ENCODE data around the gene PLXND1.
"Not testable (repeated sequence)": the region's sequence is repeated elsewhere in the genome, so short reads cannot be mapped to it uniquely, and the experiment has no call there.

PLXND1 gene

DNA sequence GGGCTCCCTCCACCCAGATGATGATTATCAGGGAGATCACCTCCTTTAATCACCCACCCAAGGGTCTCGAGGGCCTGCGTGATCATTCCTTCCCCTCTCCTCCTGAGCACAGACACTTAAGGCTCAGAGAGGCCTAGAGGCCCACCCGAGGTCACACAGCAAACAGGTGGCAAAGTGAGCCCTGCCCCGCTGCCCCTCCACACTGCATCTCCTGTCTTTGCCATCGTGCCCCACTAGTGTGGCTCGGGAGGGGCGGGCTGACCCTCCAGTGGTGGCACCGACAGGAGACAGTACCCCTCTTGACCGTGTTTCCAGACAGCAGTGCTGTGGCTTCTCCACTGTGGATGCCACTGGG lies 4.9 kb upstream of the PLXND1 start:
- no peak for DNase-seq (ENCODE audit: low read depth in 1 of 2, low spot score in 1 of 2)
- no peaks in the 10 kb centered on the region for H3K27me3 ChIP-seq (ENCODE audit: insufficient read depth, poor library complexity, severe bottlenecking)
- H3K4me3 ChIP-seq (replicated peaks; ENCODE audit: insufficient read depth, low read length), result no peak overlapping the region
- no peak for TF ChIP-seq SPI1 (IDR thresholded peaks at IDR 0.05; ENCODE audit: borderline replicate concordance, low read depth)
- TF ChIP-seq GABPA (IDR thresholded peaks at IDR 0.05; ENCODE audit: low read depth), result no peak
- TF ChIP-seq POLR2AphosphoS5 (IDR thresholded peaks at IDR 0.05; ENCODE audit: low read depth), result no peak
- TF ChIP-seq, protein P1, sequence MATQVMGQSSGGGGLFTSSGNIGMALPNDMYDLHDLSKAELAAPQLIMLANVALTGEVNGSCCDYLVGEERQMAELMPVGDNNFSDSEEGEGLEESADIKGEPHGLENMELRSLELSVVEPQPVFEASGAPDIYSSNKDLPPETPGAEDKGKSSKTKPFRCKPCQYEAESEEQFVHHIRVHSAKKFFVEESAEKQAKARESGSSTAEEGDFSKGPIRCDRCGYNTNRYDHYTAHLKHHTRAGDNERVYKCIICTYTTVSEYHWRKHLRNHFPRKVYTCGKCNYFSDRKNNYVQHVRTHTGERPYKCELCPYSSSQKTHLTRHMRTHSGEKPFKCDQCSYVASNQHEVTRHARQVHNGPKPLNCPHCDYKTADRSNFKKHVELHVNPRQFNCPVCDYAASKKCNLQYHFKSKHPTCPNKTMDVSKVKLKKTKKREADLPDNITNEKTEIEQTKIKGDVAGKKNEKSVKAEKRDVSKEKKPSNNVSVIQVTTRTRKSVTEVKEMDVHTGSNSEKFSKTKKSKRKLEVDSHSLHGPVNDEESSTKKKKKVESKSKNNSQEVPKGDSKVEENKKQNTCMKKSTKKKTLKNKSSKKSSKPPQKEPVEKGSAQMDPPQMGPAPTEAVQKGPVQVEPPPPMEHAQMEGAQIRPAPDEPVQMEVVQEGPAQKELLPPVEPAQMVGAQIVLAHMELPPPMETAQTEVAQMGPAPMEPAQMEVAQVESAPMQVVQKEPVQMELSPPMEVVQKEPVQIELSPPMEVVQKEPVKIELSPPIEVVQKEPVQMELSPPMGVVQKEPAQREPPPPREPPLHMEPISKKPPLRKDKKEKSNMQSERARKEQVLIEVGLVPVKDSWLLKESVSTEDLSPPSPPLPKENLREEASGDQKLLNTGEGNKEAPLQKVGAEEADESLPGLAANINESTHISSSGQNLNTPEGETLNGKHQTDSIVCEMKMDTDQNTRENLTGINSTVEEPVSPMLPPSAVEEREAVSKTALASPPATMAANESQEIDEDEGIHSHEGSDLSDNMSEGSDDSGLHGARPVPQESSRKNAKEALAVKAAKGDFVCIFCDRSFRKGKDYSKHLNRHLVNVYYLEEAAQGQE (IDR thresholded peaks at IDR 0.05; ENCODE audit: insufficient replicate concordance, low read depth), result no peak
- TF ChIP-seq, protein P2, sequence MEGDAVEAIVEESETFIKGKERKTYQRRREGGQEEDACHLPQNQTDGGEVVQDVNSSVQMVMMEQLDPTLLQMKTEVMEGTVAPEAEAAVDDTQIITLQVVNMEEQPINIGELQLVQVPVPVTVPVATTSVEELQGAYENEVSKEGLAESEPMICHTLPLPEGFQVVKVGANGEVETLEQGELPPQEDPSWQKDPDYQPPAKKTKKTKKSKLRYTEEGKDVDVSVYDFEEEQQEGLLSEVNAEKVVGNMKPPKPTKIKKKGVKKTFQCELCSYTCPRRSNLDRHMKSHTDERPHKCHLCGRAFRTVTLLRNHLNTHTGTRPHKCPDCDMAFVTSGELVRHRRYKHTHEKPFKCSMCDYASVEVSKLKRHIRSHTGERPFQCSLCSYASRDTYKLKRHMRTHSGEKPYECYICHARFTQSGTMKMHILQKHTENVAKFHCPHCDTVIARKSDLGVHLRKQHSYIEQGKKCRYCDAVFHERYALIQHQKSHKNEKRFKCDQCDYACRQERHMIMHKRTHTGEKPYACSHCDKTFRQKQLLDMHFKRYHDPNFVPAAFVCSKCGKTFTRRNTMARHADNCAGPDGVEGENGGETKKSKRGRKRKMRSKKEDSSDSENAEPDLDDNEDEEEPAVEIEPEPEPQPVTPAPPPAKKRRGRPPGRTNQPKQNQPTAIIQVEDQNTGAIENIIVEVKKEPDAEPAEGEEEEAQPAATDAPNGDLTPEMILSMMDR (IDR thresholded peaks at IDR 0.05; ENCODE audit: insufficient read depth, low read length), result no peak
- H3K27ac ChIP-seq (replicated peaks), result no peak overlapping the region

DNA sequence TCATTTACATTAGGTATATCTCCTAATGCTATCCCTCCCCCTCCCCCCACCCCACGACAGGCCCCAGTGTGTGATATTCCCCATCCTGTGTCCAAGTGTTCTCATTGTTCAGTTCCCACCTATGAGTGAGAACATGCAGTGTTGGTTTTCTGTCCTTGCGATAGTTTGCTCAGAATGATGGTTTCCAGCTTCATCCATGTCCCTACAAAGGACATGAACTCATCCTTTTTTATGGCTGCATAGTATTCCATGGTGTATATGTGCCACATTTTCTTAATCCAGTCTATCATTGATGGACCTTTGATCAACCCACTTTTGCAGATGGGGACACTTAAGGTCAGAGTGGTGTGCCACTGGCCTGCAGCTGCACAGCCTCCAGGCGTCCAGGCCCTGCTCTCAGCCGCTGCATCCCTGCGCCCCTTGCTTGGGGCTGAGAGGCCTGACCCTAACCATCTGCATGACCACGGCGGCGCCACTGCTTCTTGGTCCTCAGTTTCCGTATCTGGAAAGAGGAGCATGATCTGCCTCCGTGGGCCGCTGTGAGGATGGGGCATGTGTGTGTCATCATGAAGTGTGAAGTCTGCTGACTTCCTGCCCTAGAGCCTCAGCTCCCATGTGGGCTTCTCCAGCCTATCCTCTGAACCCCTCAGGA lies 4.4 kb upstream of the PLXND1 start:
- not testable (repeated sequence) for H3K27ac ChIP-seq (replicated peaks); DNase-seq (ENCODE audit: low read depth in 1 of 2, low spot score in 1 of 2); H3K27me3 ChIP-seq (ENCODE audit: insufficient read depth, poor library complexity, severe bottlenecking); H3K4me3 ChIP-seq (replicated peaks; ENCODE audit: insufficient read depth, low read length)

DNA sequence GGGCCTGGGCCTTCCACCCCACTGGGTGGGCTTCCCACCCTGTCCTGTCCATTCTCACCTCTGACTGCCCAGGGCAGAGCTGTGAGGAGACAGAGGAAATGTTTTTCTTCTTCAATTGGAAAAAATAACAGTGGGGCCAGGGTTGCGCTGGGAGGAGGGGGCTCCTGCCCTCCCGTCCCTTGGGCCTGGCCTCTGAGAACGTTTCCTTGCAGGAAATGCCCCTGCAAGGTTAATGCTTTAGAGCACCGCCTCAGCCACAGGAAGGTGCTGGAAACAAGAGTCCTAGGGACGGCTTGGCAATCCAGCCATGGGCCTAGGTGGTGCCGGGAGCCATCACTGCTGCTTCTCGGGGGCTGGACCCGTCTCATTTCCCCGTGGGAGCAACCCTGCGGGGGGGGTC lies 3.8 kb upstream of the PLXND1 start:
- DNase-seq (ENCODE audit: low read depth in 1 of 2, low spot score in 1 of 2), result no peak
- no peak overlapping the region for H3K4me3 ChIP-seq (replicated peaks; ENCODE audit: insufficient read depth, low read length)
- no peak overlapping the region for H3K27ac ChIP-seq (replicated peaks)
- TF ChIP-seq, protein P2 (IDR thresholded peaks at IDR 0.05; ENCODE audit: insufficient read depth, low read length), result no peak
- TF ChIP-seq, protein P1 (IDR thresholded peaks at IDR 0.05; ENCODE audit: insufficient replicate concordance, low read depth), result no peak
- no peak for TF ChIP-seq GABPA (IDR thresholded peaks at IDR 0.05; ENCODE audit: low read depth)
- TF ChIP-seq POLR2AphosphoS5 (IDR thresholded peaks at IDR 0.05; ENCODE audit: low read depth), result no peak
- no peak for TF ChIP-seq SPI1 (IDR thresholded peaks at IDR 0.05; ENCODE audit: borderline replicate concordance, low read depth)
- H3K27me3 ChIP-seq (ENCODE audit: insufficient read depth, poor library complexity, severe bottlenecking), result peaks cover 2% of the 10 kb centered on the region

DNA sequence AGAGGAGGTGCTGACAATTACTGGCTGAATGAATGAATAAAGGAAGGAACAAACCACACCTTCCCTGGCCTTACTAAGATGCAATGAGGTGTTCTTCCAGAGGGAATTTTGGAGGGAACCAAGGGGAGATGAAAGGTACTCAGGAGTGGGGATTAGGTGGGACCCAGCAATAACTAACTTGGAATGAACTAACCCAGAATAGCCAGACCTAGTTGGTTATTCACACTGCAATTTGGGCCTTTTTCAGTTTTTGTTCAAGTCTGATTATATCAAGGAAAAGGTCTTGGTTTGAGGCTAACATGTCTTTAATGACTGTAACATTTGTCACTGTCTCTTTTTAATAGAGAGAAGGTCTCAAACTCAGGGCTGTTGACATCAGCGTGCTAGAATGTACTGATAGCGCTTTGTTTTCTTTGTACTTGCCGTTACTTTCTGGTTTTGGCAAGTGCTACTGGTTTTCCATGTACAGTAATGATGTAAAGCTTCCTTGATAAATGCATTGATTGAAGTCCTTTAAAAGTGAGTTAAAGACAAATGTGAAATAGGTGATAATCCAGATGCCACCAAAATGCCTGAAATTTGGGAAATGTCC lies 3.2 kb upstream of the PLXND1 start:
- no peak for TF ChIP-seq SPI1 (IDR thresholded peaks at IDR 0.05; ENCODE audit: borderline replicate concordance, low read depth)
- no peak for TF ChIP-seq POLR2AphosphoS5 (IDR thresholded peaks at IDR 0.05; ENCODE audit: low read depth)
- TF ChIP-seq, protein P1 (IDR thresholded peaks at IDR 0.05; ENCODE audit: insufficient replicate concordance, low read depth), result no peak
- TF ChIP-seq GABPA (IDR thresholded peaks at IDR 0.05; ENCODE audit: low read depth), result no peak
- TF ChIP-seq, protein P2 (IDR thresholded peaks at IDR 0.05; ENCODE audit: insufficient read depth, low read length), result no peak
- H3K27ac ChIP-seq (replicated peaks), result no peak overlapping the region
- DNase-seq (ENCODE audit: low read depth in 1 of 2, low spot score in 1 of 2), result no peak

More for the DNA sequence above, 3.2 kb upstream of the PLXND1 start:
- H3K27me3 ChIP-seq (ENCODE audit: insufficient read depth, poor library complexity, severe bottlenecking), result peaks cover 2% of the 10 kb centered on the region
- no peak overlapping the region for H3K4me3 ChIP-seq (replicated peaks; ENCODE audit: insufficient read depth, low read length)
